Measurements from ENCODE around the gene REPS2. TPM values are rescaled to one million over a fixed set of nuclear protein-coding genes. Genes with fewer than 3 reads are reported as not detected.

REPS2 gene
- total RNA-seq, 3 donors from 2014 or later (not counting 1 experiment from before 2014, with no cell fraction given), result 0.27 to 9.2 (median 0.59) TPM

DNA sequence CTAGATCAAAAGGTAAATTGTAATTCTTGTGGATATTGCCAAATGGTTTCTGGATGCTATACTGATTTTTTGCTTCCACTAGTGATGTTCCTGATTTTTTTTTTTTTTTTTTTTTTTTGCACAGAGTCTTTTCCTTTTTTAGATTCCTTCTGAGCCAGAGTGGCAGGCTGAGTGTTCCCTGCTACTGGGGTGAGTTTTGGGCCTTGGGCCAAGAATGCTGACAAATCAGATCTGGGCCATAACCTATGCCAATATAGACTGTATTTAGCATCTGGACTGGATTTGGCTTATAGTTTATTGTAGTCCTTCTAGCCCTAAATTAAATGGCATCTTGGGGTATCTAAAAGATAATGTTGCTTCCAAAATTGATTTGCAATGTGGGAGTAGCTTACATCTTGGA is 52.8 kb downstream of the REPS2 start:
- no peaks in the 10 kb centered on the region for H3K4me1 ChIP-seq (ENCODE audit: control insufficient read depth, insufficient read depth, low read length)
- Mint-ChIP-seq H3K4me1 (peaks cover 4 to 11% of the 10 kb centered on the region in 2 donors), H3K9me3 (no peaks in the 10 kb centered on the region), H3K4me3 (no peak overlapping the region), H3K36me3 (no peaks in the 10 kb centered on the region), H3K27ac (no peak overlapping the region), H3K27me3 (ENCODE audit: low read depth in 2 of 2) (peaks cover 8 to 36% of the 10 kb centered on the region in 2 donors)
- no peaks in the 10 kb centered on the region for H3K9me3 ChIP-seq (ENCODE audit: control insufficient read depth, insufficient read depth, low read length)
- ATAC-seq (no peak), DNase-seq (no peak)
- H3K4me3 ChIP-seq (ENCODE audit: low read length), result no peak overlapping the region
- H3K27me3 ChIP-seq (ENCODE audit: control insufficient read depth, insufficient read depth, low read length), result no peaks in the 10 kb centered on the region
- no peaks in the 10 kb centered on the region for H3K36me3 ChIP-seq (ENCODE audit: control insufficient read depth, insufficient read depth, low read length)
- TF ChIP-seq, protein P1, sequence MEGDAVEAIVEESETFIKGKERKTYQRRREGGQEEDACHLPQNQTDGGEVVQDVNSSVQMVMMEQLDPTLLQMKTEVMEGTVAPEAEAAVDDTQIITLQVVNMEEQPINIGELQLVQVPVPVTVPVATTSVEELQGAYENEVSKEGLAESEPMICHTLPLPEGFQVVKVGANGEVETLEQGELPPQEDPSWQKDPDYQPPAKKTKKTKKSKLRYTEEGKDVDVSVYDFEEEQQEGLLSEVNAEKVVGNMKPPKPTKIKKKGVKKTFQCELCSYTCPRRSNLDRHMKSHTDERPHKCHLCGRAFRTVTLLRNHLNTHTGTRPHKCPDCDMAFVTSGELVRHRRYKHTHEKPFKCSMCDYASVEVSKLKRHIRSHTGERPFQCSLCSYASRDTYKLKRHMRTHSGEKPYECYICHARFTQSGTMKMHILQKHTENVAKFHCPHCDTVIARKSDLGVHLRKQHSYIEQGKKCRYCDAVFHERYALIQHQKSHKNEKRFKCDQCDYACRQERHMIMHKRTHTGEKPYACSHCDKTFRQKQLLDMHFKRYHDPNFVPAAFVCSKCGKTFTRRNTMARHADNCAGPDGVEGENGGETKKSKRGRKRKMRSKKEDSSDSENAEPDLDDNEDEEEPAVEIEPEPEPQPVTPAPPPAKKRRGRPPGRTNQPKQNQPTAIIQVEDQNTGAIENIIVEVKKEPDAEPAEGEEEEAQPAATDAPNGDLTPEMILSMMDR (IDR thresholded peaks at IDR 0.05), result no peak
- intact Hi-C loops (cut with micrococcal nuclease), result no loop called here
- H3K27ac ChIP-seq (ENCODE audit: low read length), result no peak overlapping the region

DNA sequence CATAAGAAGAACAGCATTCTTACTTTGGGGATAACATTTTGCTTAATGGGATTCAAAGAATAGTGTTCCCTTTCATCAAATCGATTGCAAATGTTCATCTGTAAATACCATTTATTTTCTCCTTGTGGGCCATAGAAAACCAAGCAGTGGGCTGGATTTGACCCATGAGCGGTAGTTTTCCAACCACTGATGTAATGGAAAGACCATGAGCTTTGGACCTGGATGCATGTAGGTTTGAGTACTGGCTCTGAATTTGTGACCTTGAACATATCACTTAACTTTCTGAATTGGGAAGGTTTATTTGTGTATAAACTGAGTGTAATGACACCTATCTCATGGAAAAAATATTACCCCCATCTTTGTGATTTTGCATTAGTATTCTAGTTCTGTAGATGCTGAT is 54.3 kb downstream of the REPS2 start:
- Mint-ChIP-seq H3K27ac (no peak overlapping the region), H3K4me1 (peaks cover 4 to 11% of the 10 kb centered on the region in 2 donors), H3K27me3 (ENCODE audit: low read depth in 2 of 2) (peaks cover 7 to 34% of the 10 kb centered on the region in 2 donors), H3K36me3 (no peaks in the 10 kb centered on the region), H3K4me3 (no peak overlapping the region), H3K9me3 (no peaks in the 10 kb centered on the region)
- TF ChIP-seq, protein P1 (IDR thresholded peaks at IDR 0.05), result no peak
- DNase-seq, result no peak
- 90% methylated on average over 2 of the region's 2 CpGs for WGBS (ENCODE audit: insufficient coverage)
- H3K27me3 ChIP-seq (ENCODE audit: control insufficient read depth, insufficient read depth, low read length), result no peaks in the 10 kb centered on the region
- intact Hi-C loops (cut with micrococcal nuclease), result no loop called here
- no peaks in the 10 kb centered on the region for H3K4me1 ChIP-seq (ENCODE audit: control insufficient read depth, insufficient read depth, low read length)
- H3K36me3 ChIP-seq (ENCODE audit: control insufficient read depth, insufficient read depth, low read length), result no peaks in the 10 kb centered on the region
- no peak for ATAC-seq
- H3K9me3 ChIP-seq (ENCODE audit: control insufficient read depth, insufficient read depth, low read length), result no peaks in the 10 kb centered on the region
- H3K27ac ChIP-seq (ENCODE audit: low read length), result no peak overlapping the region
- no peak overlapping the region for H3K4me3 ChIP-seq (ENCODE audit: low read length)

DNA sequence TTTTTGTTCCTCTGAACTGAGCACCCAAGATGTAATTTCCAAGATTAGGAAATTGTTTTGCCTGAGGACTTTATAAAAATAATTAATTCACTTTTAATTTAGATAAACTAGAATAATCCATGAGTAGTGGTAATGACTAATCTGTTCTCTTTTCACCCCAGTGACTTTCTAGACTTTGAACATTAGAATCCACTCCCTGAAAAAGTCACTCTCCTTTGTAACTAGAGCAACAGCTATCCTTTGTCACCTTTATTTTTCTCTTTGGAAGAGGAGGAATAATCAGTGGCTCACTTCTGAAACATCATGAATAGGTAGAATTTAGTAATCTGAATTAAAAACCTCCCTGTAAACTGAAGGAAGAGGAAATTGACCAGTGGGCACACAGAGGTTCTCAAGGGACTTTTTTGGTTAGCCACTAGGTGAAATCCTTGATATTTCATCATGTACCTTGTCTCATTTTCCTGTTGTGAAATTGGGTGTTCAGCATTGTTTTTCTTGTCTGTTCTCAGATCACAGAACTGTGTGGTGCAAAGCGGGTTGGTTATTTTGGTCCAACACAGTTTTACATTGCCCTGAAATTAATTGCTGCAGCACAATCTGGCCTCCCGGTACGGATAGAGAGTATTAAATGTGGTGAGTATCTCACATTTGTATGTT is 59.4 kb downstream of the REPS2 start:
- H3K36me3 ChIP-seq (ENCODE audit: control insufficient read depth, insufficient read depth, low read length), result no peaks in the 10 kb centered on the region
- H3K4me1 ChIP-seq (ENCODE audit: control insufficient read depth, insufficient read depth, low read length), result no peaks in the 10 kb centered on the region
- Mint-ChIP-seq H3K27ac (no peak overlapping the region), H3K27me3 (ENCODE audit: low read depth in 2 of 2) (peaks cover 3 to 18% of the 10 kb centered on the region in 2 donors), H3K36me3 (no peaks in the 10 kb centered on the region), H3K4me3 (no peak overlapping the region), H3K9me3 (no peaks in the 10 kb centered on the region), H3K4me1 (peaks cover 4 to 11% of the 10 kb centered on the region in 2 donors)
- intact Hi-C loops (cut with micrococcal nuclease), result no loop called here
- peak in 1 of 3 donors; percentile 44 for ATAC-seq
- no peaks in the 10 kb centered on the region for H3K27me3 ChIP-seq (ENCODE audit: control insufficient read depth, insufficient read depth, low read length)
- H3K4me3 ChIP-seq (ENCODE audit: low read length), result no peak overlapping the region
- WGBS (ENCODE audit: insufficient coverage), result 92% methylated on average over 3 of the region's 3 CpGs
- H3K27ac ChIP-seq (ENCODE audit: low read length), result no peak overlapping the region
- no peaks in the 10 kb centered on the region for H3K9me3 ChIP-seq (ENCODE audit: control insufficient read depth, insufficient read depth, low read length)
- no peak for DNase-seq
- TF ChIP-seq, protein P1 (IDR thresholded peaks at IDR 0.05), result no peak
